ENCODE results near the gene DCDC1.
A peak's percentile ranks its signal among the peaks of the same experiment; 100 is the strongest.

DCDC1 gene, protein sequence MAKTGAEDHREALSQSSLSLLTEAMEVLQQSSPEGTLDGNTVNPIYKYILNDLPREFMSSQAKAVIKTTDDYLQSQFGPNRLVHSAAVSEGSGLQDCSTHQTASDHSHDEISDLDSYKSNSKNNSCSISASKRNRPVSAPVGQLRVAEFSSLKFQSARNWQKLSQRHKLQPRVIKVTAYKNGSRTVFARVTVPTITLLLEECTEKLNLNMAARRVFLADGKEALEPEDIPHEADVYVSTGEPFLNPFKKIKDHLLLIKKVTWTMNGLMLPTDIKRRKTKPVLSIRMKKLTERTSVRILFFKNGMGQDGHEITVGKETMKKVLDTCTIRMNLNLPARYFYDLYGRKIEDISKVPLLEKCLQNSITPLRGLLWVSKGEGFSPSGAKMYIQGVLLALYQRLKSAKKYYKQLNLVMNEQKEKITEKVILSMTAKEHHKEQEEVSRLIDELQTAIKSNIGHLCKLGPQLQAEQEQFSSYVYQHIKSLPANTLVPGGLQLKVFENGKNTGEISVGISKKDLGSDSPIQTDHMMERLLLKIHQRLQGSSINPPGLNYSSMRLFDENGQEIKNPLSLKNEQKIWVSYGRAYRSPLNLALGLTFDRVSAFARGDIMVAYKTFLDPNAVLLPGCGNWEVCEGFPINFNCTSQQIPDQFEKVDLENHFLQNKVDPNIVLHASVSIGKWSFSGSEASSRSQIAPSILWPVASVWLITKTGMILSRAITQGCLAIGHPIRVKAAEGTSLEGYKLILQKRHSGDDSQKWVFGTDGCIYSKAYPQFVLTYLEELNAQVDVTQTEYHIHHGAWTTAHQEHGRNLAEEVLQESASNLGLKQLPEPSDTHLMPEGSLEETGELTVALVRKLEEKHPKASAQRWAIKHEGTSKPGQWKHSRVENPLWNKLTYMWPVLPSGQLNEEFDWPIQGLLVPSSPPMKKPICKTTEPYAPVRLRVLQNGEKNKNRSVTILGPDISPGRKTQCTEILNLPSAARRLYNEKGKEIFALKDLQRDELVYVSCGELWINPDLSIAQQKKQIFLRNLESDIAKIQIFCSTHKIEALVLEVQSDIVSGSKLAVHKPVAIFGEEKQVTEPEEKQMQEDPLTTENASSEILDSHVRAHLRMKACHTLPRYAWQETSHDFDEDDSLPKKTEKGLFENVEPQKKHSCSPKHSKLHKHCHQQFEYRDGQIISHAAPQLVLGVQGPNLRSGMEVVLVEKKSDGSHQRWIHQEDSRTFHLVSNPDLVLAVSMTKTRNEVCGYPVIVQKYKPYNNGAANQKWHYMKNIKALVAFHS (N-terminal part only)

DNA sequence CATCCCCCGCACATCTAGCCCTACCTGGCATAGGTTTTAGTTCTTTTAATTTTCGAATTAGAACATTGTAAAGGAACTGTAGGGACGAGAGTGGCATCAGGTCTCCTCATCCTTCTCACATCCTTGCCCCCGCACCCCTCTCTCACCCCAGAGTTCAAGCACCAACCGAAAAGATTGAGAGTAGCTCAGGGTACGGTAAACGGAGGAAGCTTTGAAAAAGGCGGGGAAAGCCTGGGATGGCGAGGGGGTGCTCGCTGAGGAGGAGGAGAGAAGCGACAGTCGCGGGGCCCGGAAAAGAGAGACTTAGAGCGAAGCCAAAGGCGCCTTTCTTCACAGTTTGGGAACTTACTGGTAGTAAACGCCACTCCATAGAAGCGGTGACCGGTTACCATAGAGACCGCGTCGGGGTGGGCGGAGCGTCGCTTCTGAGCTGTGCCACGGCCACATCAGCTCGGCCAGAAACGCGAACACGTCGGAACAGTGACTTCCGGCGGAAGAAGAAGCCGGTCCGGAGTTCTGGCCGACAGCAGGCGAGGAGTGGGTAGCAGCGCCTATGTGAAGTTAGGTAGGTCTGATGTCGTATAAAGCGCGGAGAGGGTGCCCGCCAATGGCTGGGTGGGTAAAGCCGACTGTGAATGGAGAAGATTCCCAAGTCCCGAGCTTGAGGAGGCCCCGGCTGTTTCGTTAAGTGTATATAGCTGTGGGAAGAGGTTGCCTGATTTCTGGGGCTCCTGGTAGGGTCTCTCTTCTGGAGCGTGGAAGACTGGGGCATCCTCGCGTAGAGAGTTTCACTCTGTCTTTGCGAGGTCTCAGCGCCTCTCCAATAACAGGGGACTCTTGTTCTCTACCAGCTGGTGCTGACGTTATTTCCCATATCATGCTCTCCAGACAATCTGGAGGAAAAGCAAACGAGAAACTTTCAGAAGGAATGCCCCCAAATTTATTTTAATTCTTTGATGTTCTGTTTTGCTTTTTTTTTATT lies at the start of gene DCDC1, which contains the start of gene DNAJC24:
Gene DCDC1, minus strand, starts transcription at position 392 of the 982 bp plus-strand sequence. CDS start 41,459 bp downstream, outside the sequence.
Gene DNAJC24, plus strand, starts transcription at position 513 of the 982 bp plus-strand sequence. CDS start 889 bp downstream, outside the sequence.
- peak; percentile 81 to 92 (median 90) for DNase-seq

DNA sequence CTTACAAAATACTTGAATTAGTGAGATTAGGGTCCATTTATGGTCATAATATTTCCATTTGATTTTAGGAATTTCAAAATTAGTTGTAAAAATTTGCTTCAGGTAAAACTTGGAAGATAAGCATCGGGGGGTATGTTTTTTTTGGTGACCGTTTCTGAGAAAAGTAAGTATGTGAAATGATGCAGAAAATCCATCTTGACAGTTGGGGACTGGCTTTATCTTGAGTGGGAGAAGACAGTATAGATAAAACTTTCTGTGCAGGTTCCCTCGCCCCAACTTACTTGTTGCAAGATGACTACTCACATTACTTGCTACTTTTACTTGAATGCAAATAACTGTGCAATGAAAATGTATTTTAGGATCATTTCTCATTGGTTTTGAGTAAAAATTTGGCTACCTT lies 49.6 kb upstream of the DCDC1 start:
- DNase-seq, result no peak

DNA sequence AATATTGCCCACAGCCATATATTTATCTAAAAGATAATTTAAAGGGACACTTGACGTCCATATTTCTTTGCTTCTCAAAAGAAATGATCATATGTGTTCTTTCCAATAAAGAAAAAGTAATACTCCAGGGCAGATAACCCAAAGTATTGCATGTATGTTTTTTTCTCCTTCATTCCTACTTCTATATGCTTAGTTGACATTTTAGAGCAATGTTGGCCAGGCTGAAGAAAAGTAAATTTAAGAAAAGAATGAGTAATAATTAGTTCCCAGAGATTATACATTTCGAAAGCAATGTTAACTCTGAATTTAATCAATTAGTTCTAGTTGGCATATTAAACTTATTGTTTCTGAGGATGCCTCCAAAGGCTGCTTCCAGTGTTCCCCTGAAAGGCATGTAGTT lies 48.3 kb upstream of the DCDC1 start:
- no peak for DNase-seq

DNA sequence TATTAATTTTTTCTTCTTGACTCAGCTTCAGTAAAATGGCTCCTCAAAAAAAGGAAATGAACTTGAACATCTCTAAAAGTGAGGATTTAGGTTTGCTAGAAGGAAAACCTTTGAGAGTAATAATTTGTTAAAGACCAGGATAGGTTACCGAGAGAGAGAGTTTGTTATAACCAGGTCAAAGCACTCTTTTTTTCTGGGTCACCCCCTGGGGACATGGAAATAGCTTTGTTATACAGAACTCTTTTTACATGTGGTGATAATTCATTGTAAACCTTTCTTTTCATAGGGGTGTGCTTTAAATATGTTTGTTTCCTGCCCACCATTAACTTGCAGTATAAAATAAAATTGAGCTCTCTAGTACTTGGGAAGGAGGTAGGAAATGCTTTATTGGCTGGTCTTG lies 47.8 kb upstream of the DCDC1 start:
- DNase-seq, result no peak

DNA sequence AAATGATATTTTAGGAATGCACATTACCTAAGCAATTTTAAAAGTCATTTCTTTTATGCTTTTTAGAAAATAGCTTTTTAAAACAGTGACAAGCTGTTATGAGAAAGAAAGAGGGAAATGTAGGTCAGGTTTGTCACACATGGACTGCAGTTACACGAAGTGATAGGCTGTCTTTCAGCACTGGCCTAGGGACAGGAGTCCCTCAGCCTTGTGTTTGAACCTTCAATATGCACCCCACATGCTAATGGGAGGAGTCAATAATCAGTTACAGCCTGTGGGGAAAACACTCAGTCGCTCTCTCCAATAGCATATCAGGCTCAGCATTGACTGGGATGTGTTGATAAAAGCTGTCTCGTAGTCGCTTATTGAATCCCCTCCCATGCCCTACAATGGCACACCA lies 45.9 kb upstream of the DCDC1 start:
- DNase-seq, result no peak

DNA sequence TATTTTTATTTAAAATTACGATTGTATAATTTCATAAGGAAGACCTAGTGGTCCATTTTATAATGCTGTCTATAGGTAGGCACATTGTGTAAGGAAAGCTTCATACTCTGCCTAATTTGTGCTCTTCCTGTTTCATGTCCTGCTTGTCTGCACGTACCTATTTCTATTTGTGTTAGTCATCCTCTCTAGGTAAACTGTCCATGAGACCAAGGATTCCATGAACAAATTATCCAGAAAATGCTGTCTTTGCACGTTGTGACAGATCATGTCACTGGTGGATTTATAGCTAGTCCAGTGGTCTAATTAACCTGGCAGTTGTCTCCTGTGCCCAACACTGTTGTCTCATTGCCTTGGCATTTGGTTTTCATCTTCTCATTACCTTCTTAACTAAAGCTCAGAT lies 44.8 kb upstream of the DCDC1 start:
- no peak for DNase-seq

DNA sequence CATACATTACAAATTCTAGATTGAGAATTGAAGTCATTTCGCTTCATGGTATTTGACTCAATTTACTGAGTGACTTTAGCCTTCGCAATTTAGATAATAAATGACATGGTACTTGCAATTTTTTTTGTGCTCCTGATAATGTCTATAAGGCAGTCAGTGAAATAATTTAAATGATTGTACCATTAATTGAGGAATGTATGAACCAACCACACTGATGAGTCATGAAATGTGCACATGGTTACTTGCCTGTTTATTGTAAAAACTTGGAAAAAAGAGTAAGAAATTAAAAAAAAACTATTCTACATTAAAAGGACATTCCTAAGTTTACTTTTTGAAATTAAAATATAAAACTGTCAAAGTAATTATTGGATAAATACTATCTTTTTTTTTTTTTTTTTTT lies 43.4 kb upstream of the DCDC1 start:
- DNase-seq, result no peak

DNA sequence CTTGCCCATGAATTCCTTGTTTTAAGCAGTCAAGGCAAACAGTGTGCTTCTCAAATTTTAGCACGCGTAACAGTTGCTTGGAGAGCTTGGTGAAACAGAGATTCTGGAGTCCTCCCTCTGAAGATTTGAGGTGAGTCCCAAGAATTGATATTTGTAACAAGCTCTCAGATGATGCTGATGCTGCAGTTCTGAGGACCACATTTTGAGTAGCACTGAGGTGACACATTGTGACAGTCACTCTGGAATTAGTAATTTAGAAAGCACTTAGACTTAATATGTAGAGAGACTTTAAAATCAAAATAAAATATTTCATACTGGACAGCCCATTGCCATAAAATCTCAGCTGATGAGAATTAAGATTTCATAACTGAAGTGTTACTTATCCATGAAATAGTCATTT lies 38.7 kb upstream of the DCDC1 start:
- no peak for DNase-seq

DNA sequence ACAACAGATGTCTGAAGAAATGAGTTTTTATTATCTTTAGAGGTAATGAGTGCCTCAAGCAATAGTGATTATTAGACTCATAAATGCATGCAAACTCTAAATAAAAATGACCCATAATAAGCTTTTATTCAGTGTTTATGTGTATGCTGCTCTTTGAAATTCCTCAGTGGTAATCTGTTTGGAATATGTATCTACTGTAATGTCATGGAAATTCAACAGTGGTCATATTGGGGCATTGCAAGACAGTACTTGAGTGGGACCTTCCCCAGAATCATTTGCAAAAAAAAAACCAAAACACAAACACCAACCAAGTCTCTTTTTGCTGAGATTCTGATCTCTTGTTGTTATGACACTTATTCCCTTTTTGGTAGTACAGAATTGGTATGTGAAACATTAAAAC lies 35.1 kb upstream of the DCDC1 start:
- DNase-seq, result no peak

DNA sequence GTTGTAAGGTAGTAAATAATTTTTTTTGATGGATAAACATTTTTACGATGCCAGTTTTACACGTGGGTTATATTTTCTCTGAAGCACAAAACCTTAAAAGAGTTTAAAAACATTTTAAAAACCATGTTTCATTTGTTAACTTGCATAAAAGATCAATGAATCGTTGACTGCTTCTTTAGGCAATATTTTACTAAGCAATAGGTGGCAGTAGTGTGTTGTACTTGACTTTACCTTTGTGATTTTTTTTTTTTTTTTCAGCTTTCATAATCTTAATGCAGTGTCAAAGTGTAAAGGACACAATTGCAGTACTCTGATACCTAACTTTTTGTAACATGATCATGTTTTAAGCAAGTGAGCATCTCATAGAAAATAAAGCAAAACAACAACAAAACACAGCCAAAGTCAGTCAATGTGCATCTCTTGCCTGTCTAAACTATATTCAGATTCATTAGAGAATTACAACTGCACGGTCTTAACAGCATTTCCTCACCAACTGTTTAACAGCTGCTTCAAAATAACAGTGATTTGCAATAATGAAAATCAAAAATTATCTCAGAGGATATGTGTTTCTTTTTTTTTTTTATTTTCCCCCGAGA lies 27.8 kb upstream of the DCDC1 start:
- peak in 3 of 6 experiments; percentile 8 to 22 (median 10) for DNase-seq

DNA sequence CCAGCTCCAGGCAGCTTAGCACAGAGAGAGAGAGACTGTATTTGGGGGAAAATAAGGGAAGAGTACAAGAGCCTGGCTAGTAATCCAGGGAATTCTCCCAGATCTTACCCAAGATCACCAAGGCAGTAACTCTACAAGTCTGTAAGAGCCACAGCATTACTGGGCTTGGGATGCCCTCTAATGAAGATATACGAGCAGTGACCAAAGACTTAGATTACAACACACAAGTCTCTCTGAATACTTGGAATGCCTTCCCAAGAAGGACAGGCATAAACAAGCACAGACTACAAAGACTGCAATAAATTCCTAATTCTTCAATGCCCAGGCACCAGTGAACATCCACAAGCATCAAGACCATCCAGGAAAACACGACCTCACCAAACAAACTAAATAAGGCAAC lies 17.8 kb upstream of the DCDC1 start:
- DNase-seq, result no peak

DNA sequence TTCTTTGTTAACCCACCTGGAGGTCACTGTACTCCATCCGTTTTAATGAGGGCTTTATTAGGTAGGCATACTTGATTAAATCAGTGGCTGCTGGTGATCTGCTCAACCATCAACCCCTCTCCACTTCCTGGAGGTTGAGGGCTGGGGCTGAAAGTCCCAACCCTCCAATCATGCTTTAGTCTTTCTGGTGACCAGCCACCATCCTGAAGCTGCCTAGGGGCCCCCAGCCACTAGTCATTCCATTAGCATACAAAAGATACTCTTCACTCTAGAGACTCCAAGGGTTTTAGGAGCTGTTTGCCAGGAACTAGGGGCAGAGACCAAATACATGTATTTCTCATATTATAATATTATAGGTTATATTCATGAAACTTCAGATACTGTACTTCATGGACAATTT lies 13.6 kb upstream of the DCDC1 start:
- no peak for DNase-seq

DNA sequence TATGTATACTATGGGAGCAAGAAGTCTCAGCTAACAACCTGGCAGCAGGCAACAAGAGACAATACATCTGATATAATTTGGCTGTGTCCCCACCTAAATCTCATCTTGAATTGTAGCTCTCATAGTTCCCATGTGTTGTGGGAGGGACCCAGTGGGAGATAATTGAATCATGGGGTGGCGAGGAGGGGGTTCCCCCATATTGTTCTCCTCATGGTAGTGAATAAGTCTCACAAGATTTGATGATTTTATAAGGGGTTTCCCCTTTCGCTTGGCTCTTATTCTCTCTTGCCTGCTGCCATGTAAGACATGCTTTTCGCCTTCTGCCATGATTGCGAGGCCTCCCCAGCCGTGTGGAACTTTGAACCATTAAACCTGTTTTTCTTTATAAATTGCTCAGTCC lies 6.3 kb upstream of the DCDC1 start:
- DNase-seq, result no peak

DNA sequence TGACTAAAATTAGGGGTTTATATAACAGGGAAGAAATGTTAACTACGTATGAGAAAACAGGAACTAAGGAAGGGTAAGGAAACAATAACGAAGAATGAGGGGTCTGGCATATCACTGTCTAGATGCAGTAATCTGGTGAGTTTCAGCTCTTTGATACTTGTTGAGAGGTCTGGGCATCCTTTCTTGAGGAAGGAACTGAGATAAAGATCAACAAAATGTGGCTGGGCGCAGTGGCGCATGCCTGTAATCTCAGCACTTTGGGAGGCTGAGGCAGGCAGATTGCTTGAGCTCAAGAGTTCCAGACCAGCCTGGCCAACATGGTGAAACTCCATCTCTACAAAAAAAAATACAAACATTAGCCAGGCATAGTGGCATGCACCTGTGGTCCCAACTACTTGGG lies 2.7 kb downstream of the DCDC1 start:
- DNase-seq, result peak in 3 of 6 experiments; percentile 2 to 21 (median 5)

DNA sequence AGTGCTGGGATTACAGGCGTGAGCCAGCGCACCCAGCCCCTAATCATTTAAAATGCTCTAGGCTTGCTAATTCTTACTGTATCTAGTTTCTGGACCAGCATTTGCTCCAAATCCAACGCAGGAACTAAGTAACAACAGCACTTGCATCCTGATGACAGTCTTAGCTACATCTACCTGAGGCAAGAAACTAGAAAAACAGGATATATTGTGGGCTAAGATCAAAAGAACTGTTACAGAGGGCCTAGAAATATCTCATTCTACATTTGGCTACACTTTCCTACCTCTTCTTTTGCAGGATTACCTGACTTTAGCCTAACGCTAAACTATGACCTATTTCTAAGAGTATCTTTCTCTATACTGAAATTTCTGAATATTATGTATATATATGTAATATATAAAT lies 7.8 kb downstream of the DCDC1 start:
- peak in 1 of 6 experiments; percentile 5 for DNase-seq

DNA sequence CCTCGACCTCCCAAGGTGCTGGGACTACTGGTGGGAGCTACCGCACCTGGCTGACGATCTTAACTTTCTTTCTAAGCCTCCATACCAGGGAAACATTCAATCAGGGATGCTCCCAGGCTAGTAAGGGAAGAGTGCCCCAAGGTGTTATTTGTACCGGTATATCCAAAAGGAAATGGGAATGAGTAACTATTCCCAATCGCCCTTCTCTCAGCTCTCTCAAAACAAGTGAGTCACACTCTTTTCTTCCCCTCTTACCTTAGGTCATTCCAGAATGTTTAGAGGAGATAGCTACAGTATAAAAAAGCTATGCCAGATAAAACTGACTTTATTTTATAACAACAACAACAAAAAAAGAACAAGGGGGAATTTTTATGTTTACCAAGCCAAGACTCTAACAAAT lies 13.7 kb downstream of the DCDC1 start:
- DNase-seq, result no peak

DNA sequence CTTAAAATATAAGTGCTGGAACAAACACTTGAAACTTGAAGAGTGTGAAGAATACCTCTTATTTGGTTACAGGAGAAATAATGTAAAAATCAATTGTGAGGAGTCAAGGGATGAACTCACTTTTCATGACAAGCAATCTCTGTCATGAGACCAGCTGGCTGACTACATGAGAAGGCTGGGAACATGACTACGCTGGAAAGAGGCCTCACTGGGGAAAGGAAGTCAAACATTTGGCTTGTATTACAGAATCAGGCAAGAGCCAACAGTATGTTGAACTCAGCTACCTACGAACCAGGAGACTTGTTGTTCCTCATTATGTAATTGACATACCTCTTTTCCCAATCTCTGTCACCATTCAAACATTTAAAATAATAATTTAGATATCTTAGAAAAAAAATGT lies 14.4 kb downstream of the DCDC1 start:
- DNase-seq, result no peak

DNA sequence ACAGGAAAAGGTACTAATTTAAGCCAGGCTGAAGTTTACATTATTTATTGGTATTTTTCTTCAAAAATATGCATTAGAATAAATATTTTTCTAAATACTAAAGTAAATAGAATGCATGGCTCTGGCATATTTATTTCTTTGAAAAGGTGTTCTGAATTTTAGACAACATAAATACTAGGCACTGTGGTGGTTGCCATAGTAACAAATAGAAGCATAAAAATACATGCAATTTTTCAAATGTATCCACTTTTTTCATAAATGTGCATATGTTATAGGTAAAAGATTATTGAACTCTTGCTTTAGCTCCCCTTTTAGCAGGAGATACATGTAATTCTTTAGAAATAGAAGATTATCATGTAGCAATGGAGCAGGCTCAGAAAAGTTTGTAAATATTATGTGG lies 18.4 kb downstream of the DCDC1 start:
- DNase-seq, result no peak

DNA sequence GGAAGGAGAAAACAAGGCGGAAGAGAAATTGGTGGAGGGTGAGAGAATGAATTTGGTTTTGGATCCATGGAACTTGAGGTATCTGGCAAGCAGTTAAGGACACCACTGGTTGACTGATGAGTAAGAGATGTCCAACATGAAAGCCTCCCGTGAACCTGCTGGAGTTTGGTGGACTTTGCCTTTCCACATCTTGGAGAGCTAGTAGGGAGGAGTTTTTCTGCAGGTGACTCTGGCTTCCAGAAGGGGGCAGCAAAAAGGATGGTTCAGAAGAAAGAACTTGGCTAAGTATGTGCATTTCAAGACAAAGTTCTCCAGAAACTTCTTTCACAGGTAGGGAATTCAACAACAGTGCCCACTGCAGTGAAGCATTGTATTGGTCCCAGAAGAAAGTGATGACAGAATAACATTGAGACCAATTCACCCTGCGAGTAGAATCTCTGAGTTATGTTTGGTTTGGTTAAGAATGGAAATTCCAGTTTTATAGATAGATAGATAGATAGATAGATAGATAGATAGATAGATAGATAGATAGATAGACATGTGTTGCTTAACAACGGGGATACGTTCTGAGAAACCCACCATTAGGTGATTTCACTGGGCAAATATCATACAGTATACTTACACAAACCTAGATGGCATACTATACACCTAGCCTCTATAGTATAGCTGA lies 28.5 kb downstream of the DCDC1 start:
- peak in 2 of 6 experiments; percentile 1 to 5 for DNase-seq

DNA sequence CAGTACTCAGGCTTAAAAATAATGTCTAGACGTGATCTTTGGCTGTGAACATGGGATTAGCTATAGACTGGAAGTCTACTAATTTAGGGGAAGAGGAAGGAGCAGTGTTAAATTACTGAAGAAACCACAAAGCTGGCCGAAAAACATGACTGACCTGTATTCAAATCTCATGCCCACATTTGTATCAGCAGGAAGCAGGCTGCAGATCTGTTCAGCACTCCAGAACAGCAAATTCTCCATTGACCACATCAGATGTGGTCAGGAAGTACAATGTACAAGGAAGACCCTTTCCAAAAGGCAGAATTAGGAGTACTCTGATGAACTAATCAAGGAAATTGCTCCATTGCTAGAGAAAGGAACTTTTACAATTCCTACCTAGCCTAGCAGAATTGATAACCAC lies 31.7 kb downstream of the DCDC1 start:
- DNase-seq, result no peak

DNA sequence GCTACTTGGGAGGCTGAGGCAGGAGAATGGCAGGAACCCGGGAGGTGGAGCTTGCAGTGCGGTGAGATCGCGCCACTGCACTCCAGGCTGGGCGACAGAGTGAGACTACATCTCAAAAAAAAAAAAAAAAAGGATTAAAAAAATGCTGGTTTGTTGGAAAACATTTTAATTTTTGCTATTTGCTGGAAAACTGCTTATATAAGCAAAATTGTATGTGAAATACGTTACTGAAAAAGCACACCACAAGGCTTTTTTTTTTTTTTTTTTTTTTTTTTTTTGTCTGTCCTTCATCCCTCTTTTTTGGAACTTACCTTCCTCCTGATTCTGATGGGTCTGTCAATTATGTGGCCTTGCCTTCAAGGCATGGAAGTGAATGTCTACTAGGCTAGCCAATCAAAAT lies 40.8 kb downstream of the DCDC1 start:
- no peak for DNase-seq
